Spinal cord (tissue), 10 donors: Measurements from ENCODE around the gene DEPDC5. TPM values are rescaled to one million over a fixed set of nuclear protein-coding genes. Genes with fewer than 3 reads are reported as not detected.

ENCODE experiments used
- DNase-seq, 6 donors: peaks; one replicate each; pipeline versions ENCODE4 v3.0.0 to v3.0.0-alpha.2; 2013 to 2015; ENCODE audit warnings: low spot score in 6 of 6, low read depth in 4 of 6
- H3K27ac ChIP-seq: one replicate; pipeline ENCODE4 v1.5.1; 2013; ENCODE audit warnings: low read depth, low read length, control low read depth
- H3K27me3 ChIP-seq: one replicate; pipeline ENCODE4 v1.6.1; 2013; ENCODE audit warnings: low read length; ENCODE audit not compliant: control insufficient read depth, insufficient read depth
- H3K36me3 ChIP-seq: one replicate; pipeline ENCODE4 v1.6.1; 2013; ENCODE audit warnings: low read length; ENCODE audit not compliant: control insufficient read depth, insufficient read depth
- H3K4me1 ChIP-seq: one replicate; pipeline ENCODE4 v1.6.1; 2013; ENCODE audit warnings: low read length; ENCODE audit not compliant: control insufficient read depth, insufficient read depth
- H3K4me3 ChIP-seq: one replicate; pipeline ENCODE4 v1.5.1; 2013; ENCODE audit warnings: low read depth, low read length, control low read depth
- H3K9me3 ChIP-seq: one replicate; pipeline ENCODE4 v1.6.1; 2013; ENCODE audit warnings: low read length; ENCODE audit not compliant: control insufficient read depth, insufficient read depth
- WGBS: methylation state at CpG from one replicate; pipeline ENCODE4 v1.1.5; 2013; ENCODE audit warnings: missing lambda C conversion rate; ENCODE audit not compliant: insufficient coverage; 5-methylcytosine and 5-hydroxymethylcytosine counted together
- polyA plus RNA-seq, 2 donors: library from polyadenylated mRNA; unstranded; fragments of 120-200 nt; gene quantifications; one replicate each; pipeline ENCODE4 v1.2.1, GENCODE V29; 2013; ENCODE audit not compliant: insufficient read length in 2 of 2
- total RNA-seq, 2 donors: library from RNA; depleted of rRNA in 1 of 2; stranded (reverse); fragments of 120-200 nt in 1 of 2; fragments of >200 nt in 1 of 2; gene quantifications; one replicate each; pipeline versions ENCODE4 v1.2.3 to v1.2.4, GENCODE V29; 2013 to 2014
- donor health status: healthy.

DEPDC5 gene
- total and polyA plus RNA-seq, 4 donors = 15.2 to 19.9 (median 18.2) TPM

- H3K36me3 ChIP-seq = peaks cover 48% of the 10 kb centered on the region
Observed at GRCh38 chr22:31876156-31876920, 122.5 kb downstream of the DEPDC5 start.

GRCh38 chr22:31879585-31879984, 125.8 kb downstream of the DEPDC5 start:
- 87% methylated on average over 12 of the region's 14 CpGs for WGBS

More at GRCh38 chr22:31876156-31876920, 122.5 kb downstream of the DEPDC5 start:
- 89% methylated on average over 11 of the region's 12 CpGs for WGBS
- H3K27me3 ChIP-seq = no peaks in the 10 kb centered on the region
- H3K4me1 ChIP-seq = no peaks in the 10 kb centered on the region
- H3K27ac ChIP-seq = no peak overlapping the region
- H3K9me3 ChIP-seq = no peaks in the 10 kb centered on the region
- no peak for DNase-seq
- no peak overlapping the region for H3K4me3 ChIP-seq

DNA sequence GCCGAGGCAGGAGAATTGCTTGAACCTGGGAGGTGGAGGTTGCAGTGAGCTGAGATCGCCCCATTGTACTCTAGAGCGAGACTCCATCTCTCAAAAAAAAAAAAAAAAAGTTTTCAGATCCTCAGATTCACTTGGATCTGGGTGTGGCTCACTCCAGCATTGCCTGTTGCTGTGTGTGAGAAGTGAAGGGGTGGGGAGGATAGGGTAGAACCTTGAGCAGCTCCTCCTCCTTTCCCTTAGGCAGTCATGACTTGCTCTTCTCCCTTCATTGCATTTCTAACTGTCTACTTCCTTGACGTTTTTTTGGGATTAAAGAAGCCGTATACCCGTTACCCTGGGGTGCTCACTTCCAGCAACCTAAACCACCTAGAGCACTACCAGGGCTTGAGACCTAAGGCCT, 127.4 kb downstream of the DEPDC5 start:
- no peaks in the 10 kb centered on the region for H3K9me3 ChIP-seq
- no peak for DNase-seq
- H3K27me3 ChIP-seq = no peaks in the 10 kb centered on the region
- H3K4me3 ChIP-seq = no peak overlapping the region
- 71% methylated on average over 1 of the region's 6 CpGs for WGBS
- H3K4me1 ChIP-seq = no peaks in the 10 kb centered on the region
- H3K36me3 ChIP-seq = peaks cover 43% of the 10 kb centered on the region
- no peak overlapping the region for H3K27ac ChIP-seq

More at GRCh38 chr22:31879585-31879984, 125.8 kb downstream of the DEPDC5 start:
- H3K27ac ChIP-seq = no peak overlapping the region
- peaks cover 44% of the 10 kb centered on the region for H3K36me3 ChIP-seq
- H3K27me3 ChIP-seq = no peaks in the 10 kb centered on the region
- no peak for DNase-seq
- H3K9me3 ChIP-seq = no peaks in the 10 kb centered on the region
- no peaks in the 10 kb centered on the region for H3K4me1 ChIP-seq
- H3K4me3 ChIP-seq = no peak overlapping the region

- H3K9me3 ChIP-seq = no peaks in the 10 kb centered on the region
- DNase-seq = no peak
- peaks cover 42% of the 10 kb centered on the region for H3K36me3 ChIP-seq
- no peaks in the 10 kb centered on the region for H3K4me1 ChIP-seq
- H3K27me3 ChIP-seq = no peaks in the 10 kb centered on the region
- no peak overlapping the region for H3K27ac ChIP-seq
- no peak overlapping the region for H3K4me3 ChIP-seq
- 100% methylated on average over 2 of the region's 3 CpGs for WGBS
Observed at GRCh38 chr22:31881865-31882264, 128.0 kb downstream of the DEPDC5 start.

- Histone ChIP-seq H3K36me3 (peaks cover 40% of the 10 kb centered on the region), H3K4me3 (no peak overlapping the region), H3K27ac (no peak overlapping the region), H3K9me3 (no peaks in the 10 kb centered on the region), H3K4me1 (no peaks in the 10 kb centered on the region), H3K27me3 (no peaks in the 10 kb centered on the region)
- no peak for DNase-seq
- 89% methylated on average over 3 of the region's 3 CpGs for WGBS
Observed at GRCh38 chr22:31882971-31883370, 129.2 kb downstream of the DEPDC5 start.

DNA sequence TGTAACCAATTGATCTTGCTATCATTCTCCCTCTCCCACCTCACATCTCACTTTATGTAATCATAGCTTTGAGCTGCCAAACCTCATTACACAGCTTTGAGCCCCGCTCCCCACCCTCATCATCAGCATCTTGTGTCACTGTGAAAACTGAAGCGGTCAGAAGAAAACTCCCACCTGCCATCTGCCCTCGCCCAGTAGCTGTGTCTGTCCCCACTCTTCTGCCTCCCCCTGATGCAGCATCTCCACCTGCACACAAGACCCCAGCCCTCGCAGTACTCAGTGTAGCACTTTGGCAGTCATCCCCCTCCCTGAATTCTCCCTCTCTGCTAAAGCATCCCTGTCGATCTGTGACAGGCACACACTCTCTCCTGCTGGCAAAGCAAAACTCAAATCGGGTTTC, 130.2 kb downstream of the DEPDC5 start:
- DNase-seq = no peak
- no peak overlapping the region for H3K4me3 ChIP-seq
- WGBS = 86% methylated on average over 6 of the region's 6 CpGs
- peaks cover 41% of the 10 kb centered on the region for H3K36me3 ChIP-seq
- H3K9me3 ChIP-seq = no peaks in the 10 kb centered on the region
- H3K27me3 ChIP-seq = no peaks in the 10 kb centered on the region
- H3K27ac ChIP-seq = no peak overlapping the region
- no peaks in the 10 kb centered on the region for H3K4me1 ChIP-seq

DNA sequence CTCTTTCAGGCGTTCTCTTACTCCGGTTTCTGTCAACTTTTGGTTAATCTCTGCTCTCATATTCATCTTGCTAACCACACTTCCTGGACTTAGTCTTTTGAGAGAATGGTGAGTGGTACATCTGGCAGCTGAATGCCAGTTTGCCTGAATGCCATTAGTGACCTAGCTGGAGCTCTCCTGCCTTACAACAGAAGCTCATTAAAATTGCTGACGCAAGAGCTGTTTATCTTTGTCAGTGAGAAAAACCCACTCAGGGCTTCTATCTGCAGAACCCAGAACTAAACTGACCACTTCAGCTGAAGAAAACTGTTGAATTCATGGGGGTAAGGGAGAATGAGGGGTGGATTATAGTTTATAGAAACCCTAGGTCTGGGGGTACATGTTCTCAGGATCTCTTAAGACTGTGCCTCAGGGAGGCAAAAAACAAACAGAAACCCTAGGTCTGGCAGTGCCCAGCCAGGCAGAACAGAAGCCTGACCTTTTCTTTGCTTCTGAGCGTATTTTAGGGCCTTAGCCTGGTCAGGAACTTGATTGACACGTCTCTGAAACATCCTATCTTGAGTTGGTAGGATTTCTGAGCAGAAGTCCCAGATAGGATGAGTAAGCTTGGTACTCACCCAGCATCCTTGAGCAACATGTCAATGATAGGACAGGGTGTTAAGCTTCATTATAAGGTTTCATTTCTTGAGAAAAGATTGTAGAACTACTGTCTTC, 137.7 kb downstream of the DEPDC5 start:
- H3K27me3 ChIP-seq = no peaks in the 10 kb centered on the region
- peaks cover 9% of the 10 kb centered on the region for H3K36me3 ChIP-seq
- H3K4me1 ChIP-seq = peaks cover 16% of the 10 kb centered on the region
- DNase-seq = peak in 2 of 6 donors; percentile 55 to 61
- 76% methylated on average over 2 of the region's 5 CpGs for WGBS
- no peak overlapping the region for H3K4me3 ChIP-seq
- H3K27ac ChIP-seq = peak overlapping the region; percentile 50
- no peaks in the 10 kb centered on the region for H3K9me3 ChIP-seq

GRCh38 chr22:31892080-31892433, 138.2 kb downstream of the DEPDC5 start:
- Histone ChIP-seq H3K9me3 (no peaks in the 10 kb centered on the region), H3K4me3 (no peak overlapping the region), H3K36me3 (peaks cover 13% of the 10 kb centered on the region), H3K27me3 (no peaks in the 10 kb centered on the region), H3K4me1 (peaks cover 16% of the 10 kb centered on the region), H3K27ac (peak overlapping the region; percentile 50)
- DNase-seq = no peak
- 100% methylated on average over 2 of the region's 2 CpGs for WGBS

- H3K36me3 ChIP-seq = peaks cover 11% of the 10 kb centered on the region
- H3K4me3 ChIP-seq = no peak overlapping the region
Observed at GRCh38 chr22:31893460-31893859, 139.6 kb downstream of the DEPDC5 start.

More at GRCh38 chr22:31893460-31893859, 139.6 kb downstream of the DEPDC5 start:
- DNase-seq = peak in 3 of 6 donors; percentile 56 to 81 (median 80)
- peaks cover 23% of the 10 kb centered on the region for H3K4me1 ChIP-seq
- H3K9me3 ChIP-seq = no peaks in the 10 kb centered on the region
- peak overlapping the region; percentile 67 for H3K27ac ChIP-seq
- WGBS = 17% methylated on average over 6 of the region's 6 CpGs
- H3K27me3 ChIP-seq = no peaks in the 10 kb centered on the region
